Calu3 (cell line): ENCODE measurements around the gene LIMK2. TPM values are rescaled to one million over a fixed set of nuclear protein-coding genes. Genes with fewer than 3 reads are reported as not detected.

Experiments
- BruUV-seq: library from RNA; stranded (reverse); fragments of 400-500 nt; replicated peaks from 2 replicates; lab custom pipeline; 2021; lab: Mats Ljungman, UMichigan
- CTCF ChIA-PET: fragments of 300-600 bp; sonication (Branson Sonifier 250); formaldehyde crosslinking; loops from one replicate; lab custom pipeline; 2022; ENCODE audit warnings: antibody characterized with exemption; lab: Charles Lee
- DNase-seq: peaks from one replicate; pipeline ENCODE4 v3.0.0; 2022
- H3K27ac Mint-ChIP-seq: one replicate; pipeline ENCODE4 v1.8.0; 2022; ENCODE audit warnings: mixed read lengths; ENCODE audit not compliant: unreplicated experiment
- H3K27me3 Mint-ChIP-seq: one replicate; pipeline ENCODE4 v1.8.0; 2022; ENCODE audit warnings: mixed read lengths; ENCODE audit not compliant: unreplicated experiment
- H3K36me3 Mint-ChIP-seq: one replicate; pipeline ENCODE4 v1.8.0; 2022; ENCODE audit warnings: mild to moderate bottlenecking, moderate library complexity, mixed read lengths; ENCODE audit not compliant: insufficient read depth, unreplicated experiment
- H3K4me1 Mint-ChIP-seq: one replicate; pipeline ENCODE4 v1.8.0; 2022; ENCODE audit warnings: mild to moderate bottlenecking, low read depth, mixed read lengths; ENCODE audit not compliant: unreplicated experiment
- H3K4me3 Mint-ChIP-seq: one replicate; pipeline ENCODE4 v1.8.0; 2022; ENCODE audit warnings: mild to moderate bottlenecking, low read depth, moderate library complexity, mixed read lengths; ENCODE audit not compliant: unreplicated experiment
- H3K9me3 Mint-ChIP-seq: one replicate; pipeline ENCODE4 v1.8.0; 2022; ENCODE audit warnings: low read depth, mixed read lengths; ENCODE audit not compliant: unreplicated experiment
- CTCF ChIP-seq: fragments of 200-600 bp; IDR thresholded peaks from one replicate; pipeline ENCODE4 v1.8.0; 2022; ENCODE audit warnings: antibody characterized with exemption; ENCODE audit not compliant: unreplicated experiment
- intact Hi-C: fragments of 100-400 bp; cut with micrococcal nuclease; formaldehyde crosslinking; loops from one replicate; pipeline ENCODE4 v1.10.0; 2022; ENCODE audit not compliant: unreplicated experiment
- total RNA-seq: library from RNA; stranded (reverse); gene quantifications from 2 replicates; pipeline ENCODE4 v1.2.3, GENCODE V29; 2022

The LIMK2 gene
- total RNA-seq, 1 experiment from 2014 or later = 59.9 TPM

GRCh38 chr22:31275018-31275417 lies 62.9 kb downstream of the LIMK2 start:
- H3K4me1 Mint-ChIP-seq = peaks cover 27% of the 10 kb centered on the region
- intact Hi-C loops = no loop called here
- no peak for TF ChIP-seq CTCF
- H3K27ac Mint-ChIP-seq = no peak overlapping the region
- no TSS peak for BruUV-seq
- H3K36me3 Mint-ChIP-seq = peaks cover 24% of the 10 kb centered on the region
- no peak overlapping the region for H3K4me3 Mint-ChIP-seq
- DNase-seq = no peak
- CTCF ChIA-PET = interaction anchor here (1.1 kb wide), 1 partner anchor 17 kb away, joined by 4 read pairs; the partner anchor contains the start of gene PIK3IP1
- no peaks in the 10 kb centered on the region for H3K27me3 Mint-ChIP-seq
- no peaks in the 10 kb centered on the region for H3K9me3 Mint-ChIP-seq

DNA sequence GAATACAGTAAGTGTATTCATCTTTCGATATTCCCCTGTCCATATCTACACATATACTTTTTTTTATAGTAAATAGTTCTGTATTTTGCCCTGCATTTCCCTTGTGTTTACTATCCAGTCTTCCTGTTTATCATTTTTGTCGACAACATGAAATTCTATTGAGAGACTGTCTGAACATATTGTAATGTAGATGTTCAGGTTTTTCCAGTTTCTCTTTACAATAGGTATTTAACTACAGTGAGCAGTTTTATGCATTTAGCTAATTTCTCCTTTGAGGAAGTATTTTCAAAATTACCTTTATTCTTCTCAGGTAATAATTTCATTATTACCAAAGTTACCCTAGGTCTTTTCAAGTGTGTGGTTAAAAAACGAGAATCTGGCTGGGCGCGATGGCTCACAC lies 63.5 kb downstream of the LIMK2 start:
- H3K27ac Mint-ChIP-seq = no peak overlapping the region
- H3K9me3 Mint-ChIP-seq = no peaks in the 10 kb centered on the region
- H3K36me3 Mint-ChIP-seq = peaks cover 26% of the 10 kb centered on the region
- peaks cover 33% of the 10 kb centered on the region for H3K4me1 Mint-ChIP-seq
- H3K27me3 Mint-ChIP-seq = no peaks in the 10 kb centered on the region
- CTCF ChIA-PET = no interaction called here
- TF ChIP-seq CTCF = no peak
- no peak for DNase-seq
- no peak overlapping the region for H3K4me3 Mint-ChIP-seq
- no TSS peak for BruUV-seq
- intact Hi-C loops = no loop called here

DNA sequence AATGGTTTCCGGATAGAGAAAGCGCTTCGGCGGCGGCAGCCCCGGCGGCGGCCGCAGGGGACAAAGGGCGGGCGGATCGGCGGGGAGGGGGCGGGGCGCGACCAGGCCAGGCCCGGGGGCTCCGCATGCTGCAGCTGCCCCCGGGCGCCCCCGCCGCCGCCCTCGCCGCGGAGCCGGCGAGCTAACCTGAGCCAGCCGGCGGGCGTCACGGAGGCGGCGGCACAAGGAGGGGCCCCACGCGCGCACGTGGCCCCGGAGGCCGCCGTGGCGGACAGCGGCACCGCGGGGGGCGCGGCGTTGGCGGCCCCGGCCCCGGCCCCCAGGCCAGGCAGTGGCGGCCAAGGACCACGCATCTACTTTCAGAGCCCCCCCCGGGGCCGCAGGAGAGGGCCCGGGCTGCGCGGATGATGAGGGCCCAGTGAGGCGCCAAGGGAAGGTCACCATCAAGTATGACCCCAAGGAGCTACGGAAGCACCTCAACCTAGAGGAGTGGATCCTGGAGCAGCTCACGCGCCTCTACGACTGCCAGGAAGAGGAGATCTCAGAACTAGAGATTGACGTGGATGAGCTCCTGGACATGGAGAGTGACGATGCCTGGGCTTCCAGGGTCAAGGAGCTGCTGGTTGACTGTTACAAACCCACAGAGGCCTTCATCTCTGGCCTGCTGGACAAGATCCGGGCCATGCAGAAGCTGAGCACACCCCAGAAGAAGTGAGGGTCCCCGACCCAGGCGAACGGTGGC lies 64.5 kb downstream of the LIMK2 start:
- intact Hi-C loops = no loop called here
- CTCF ChIA-PET = no interaction called here
- no peaks in the 10 kb centered on the region for H3K27me3 Mint-ChIP-seq
- peaks cover 27% of the 10 kb centered on the region for H3K4me1 Mint-ChIP-seq
- H3K4me3 Mint-ChIP-seq = no peak overlapping the region
- H3K36me3 Mint-ChIP-seq = peaks cover 32% of the 10 kb centered on the region
- no peaks in the 10 kb centered on the region for H3K9me3 Mint-ChIP-seq
- TF ChIP-seq CTCF = no peak
- BruUV-seq = no TSS peak
- no peak for DNase-seq
- no peak overlapping the region for H3K27ac Mint-ChIP-seq

GRCh38 chr22:31277741-31278140 lies 65.6 kb downstream of the LIMK2 start:
- Mint-ChIP-seq H3K27me3 (no peaks in the 10 kb centered on the region), H3K27ac (no peak overlapping the region), H3K4me1 (peaks cover 23% of the 10 kb centered on the region), H3K9me3 (no peaks in the 10 kb centered on the region), H3K4me3 (no peak overlapping the region), H3K36me3 (peaks cover 32% of the 10 kb centered on the region)
- DNase-seq = no peak
- TF ChIP-seq CTCF = no peak
- CTCF ChIA-PET = no interaction called here
- intact Hi-C loops = no loop called here
- no TSS peak for BruUV-seq
